ENCODE data around the gene TRPM4. TPM values are rescaled to one million over a fixed set of nuclear protein-coding genes. Genes with fewer than 3 reads are reported as not detected.

The TRPM4 gene
- total and polyA plus RNA-seq, 2 of the 13 experiments (the other 11 are each of a cell fraction or from before 2014, with no cell fraction given): 1.9 to 4.3 TPM

- TF ChIP-seq ZNF644 (CRISPR knock-in tag; IDR thresholded peaks at IDR 0.05; ENCODE audit: low read depth) (no peak), TCF12 (IDR thresholded peaks at IDR 0.05) (no peak), TCF12 (CRISPR knock-in tag; IDR thresholded peaks at IDR 0.05) (no peak), SP4 (CRISPR knock-in tag; IDR thresholded peaks at IDR 0.05) (peak; percentile 94), ATF3 (CRISPR knock-in tag; IDR thresholded peaks at IDR 0.05) (peak; percentile 86), ZBED4 (CRISPR knock-in tag; IDR thresholded peaks at IDR 0.05; ENCODE audit: borderline replicate concordance) (no peak), FOXA3 (CRISPR knock-in tag; IDR thresholded peaks at IDR 0.05) (no peak; the same call in 1 of the 2 replicates), GZF1 (CRISPR knock-in tag; IDR thresholded peaks at IDR 0.05) (no peak), GABPA (IDR thresholded peaks at IDR 0.05; ENCODE audit: low read depth, low read length) (no peak), GABPA (CRISPR knock-in tag; IDR thresholded peaks at IDR 0.05; ENCODE audit: low read depth) (no peak), POLR2A (IDR thresholded peaks at IDR 0.05; ENCODE audit: insufficient read depth in 1 of 2, low read depth in 2 of 2, low read length in 2 of 2) (peak; percentile 56 to 80), KLF12 (CRISPR knock-in tag; IDR thresholded peaks at IDR 0.05; ENCODE audit: borderline replicate concordance) (no peak), ZNF503 (CRISPR knock-in tag; IDR thresholded peaks at IDR 0.05) (peak; percentile 64; the same call in 1 of the 2 replicates)
- TF ChIP-seq, protein P1, sequence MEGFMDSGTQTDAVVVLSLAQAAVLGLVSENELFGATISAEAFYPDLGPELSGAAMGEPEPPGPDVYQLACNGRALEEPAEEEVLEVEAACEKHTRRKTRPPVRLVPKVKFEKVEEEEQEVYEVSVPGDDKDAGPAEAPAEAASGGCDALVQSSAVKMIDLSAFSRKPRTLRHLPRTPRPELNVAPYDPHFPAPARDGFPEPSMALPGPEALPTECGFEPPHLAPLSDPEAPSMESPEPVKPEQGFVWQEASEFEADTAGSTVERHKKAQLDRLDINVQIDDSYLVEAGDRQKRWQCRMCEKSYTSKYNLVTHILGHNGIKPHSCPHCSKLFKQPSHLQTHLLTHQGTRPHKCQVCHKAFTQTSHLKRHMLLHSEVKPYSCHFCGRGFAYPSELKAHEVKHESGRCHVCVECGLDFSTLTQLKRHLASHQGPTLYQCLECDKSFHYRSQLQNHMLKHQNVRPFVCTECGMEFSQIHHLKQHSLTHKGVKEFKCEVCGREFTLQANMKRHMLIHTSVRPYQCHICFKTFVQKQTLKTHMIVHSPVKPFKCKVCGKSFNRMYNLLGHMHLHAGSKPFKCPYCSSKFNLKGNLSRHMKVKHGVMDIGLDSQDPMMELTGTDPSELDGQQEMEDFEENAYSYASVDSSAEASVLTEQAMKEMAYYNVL (CRISPR knock-in tag; IDR thresholded peaks at IDR 0.05; ENCODE audit: borderline replicate concordance): no peak
- TF ChIP-seq, protein P2, sequence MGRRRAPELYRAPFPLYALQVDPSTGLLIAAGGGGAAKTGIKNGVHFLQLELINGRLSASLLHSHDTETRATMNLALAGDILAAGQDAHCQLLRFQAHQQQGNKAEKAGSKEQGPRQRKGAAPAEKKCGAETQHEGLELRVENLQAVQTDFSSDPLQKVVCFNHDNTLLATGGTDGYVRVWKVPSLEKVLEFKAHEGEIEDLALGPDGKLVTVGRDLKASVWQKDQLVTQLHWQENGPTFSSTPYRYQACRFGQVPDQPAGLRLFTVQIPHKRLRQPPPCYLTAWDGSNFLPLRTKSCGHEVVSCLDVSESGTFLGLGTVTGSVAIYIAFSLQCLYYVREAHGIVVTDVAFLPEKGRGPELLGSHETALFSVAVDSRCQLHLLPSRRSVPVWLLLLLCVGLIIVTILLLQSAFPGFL (CRISPR knock-in tag; IDR thresholded peaks at IDR 0.05): no peak
- TF ChIP-seq, protein P3, sequence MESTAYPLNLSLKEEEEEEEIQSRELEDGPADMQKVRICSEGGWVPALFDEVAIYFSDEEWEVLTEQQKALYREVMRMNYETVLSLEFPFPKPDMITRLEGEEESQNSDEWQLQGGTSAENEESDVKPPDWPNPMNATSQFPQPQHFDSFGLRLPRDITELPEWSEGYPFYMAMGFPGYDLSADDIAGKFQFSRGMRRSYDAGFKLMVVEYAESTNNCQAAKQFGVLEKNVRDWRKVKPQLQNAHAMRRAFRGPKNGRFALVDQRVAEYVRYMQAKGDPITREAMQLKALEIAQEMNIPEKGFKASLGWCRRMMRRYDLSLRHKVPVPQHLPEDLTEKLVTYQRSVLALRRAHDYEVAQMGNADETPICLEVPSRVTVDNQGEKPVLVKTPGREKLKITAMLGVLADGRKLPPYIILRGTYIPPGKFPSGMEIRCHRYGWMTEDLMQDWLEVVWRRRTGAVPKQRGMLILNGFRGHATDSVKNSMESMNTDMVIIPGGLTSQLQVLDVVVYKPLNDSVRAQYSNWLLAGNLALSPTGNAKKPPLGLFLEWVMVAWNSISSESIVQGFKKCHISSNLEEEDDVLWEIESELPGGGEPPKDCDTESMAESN (CRISPR knock-in tag; conservative IDR thresholded peaks at IDR 0.05): peak; percentile 93
- TF ChIP-seq, protein P4, sequence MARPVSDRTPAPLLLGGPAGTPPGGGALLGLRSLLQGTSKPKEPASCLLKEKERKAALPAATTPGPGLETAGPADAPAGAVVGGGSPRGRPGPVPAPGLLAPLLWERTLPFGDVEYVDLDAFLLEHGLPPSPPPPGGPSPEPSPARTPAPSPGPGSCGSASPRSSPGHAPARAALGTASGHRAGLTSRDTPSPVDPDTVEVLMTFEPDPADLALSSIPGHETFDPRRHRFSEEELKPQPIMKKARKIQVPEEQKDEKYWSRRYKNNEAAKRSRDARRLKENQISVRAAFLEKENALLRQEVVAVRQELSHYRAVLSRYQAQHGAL (CRISPR knock-in tag; IDR thresholded peaks at IDR 0.05; ENCODE audit: not compliant biosample characterization): no peak
These were observed 38.8 kb upstream of the TRPM4 start, which contains the start of gene C19orf73 (continued) for GRCh38 chr19:49118565-49119410.

Measured in HepG2 (cell line).